PC-9 (cell line): ENCODE data around the gene TBC1D2B.
"Not testable (repeated sequence)": the region's sequence is repeated elsewhere in the genome, so short reads cannot be mapped to it uniquely, and the experiment has no call there.

Source experiments
- CTCF ChIP-seq: fragments of 200-600 bp; sonication (generic); conservative IDR thresholded peaks from 2 replicates; pipeline ENCODE4 v1.6.1; 2017; ENCODE audit warnings: mixed run types, antibody characterized with exemption, mild to moderate bottlenecking, moderate library complexity
- EZH2 ChIP-seq: fragments of 200-600 bp; sonication (generic); IDR thresholded peaks from 2 replicates; pipeline ENCODE4 v1.8.0; 2017; ENCODE audit warnings: antibody characterized with exemption, low read depth

- TF ChIP-seq CTCF, EZH2: not testable (repeated sequence)
These were observed 105.6 kb downstream of the TBC1D2B start for GRCh38 chr15:77971875-77972274.
